NCI-H2029 (cell line): ENCODE data around the gene DPH2.

ENCODE experiments used
- DNase-seq: peaks from one replicate; lab custom pipeline; 2025; lab: John Stamatoyannopoulos, UW

DPH2 gene

DNA sequence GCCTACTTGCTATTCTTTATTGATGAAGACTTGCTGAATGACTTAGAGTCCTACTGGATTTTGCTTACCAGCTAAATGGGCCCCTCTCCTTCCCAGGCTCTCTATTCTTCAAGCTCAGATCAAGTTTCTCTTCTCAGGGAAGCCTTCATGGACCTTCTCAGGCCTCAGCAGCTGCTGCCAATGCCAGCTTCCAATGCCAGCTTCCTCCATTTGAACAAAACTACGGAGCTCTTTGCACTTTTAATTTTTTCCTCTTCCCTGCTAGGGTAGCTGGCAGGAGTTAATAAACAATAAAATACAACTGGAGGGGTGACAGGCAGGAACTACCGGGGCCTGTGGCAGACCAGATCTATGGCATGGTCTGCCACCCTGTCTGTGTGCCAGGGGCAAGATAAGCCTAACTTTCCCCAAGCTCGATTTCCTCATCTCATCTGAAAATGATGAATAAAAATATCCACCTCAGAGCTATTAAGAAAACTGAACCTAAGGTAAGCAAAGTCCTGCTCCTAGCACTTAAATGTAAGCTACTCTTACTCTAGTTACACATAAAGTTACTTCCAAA, 24.1 kb upstream of the DPH2 start:
- DNase-seq, result no peak

GRCh38 chr1:43946236-43947060, 23.4 kb upstream of the DPH2 start, which contains the start of gene IPO13:
Gene IPO13, plus strand, starts transcription at chr1:43946950. Its CDS starts 651 bp downstream, at chr1:43947601.
- DNase-seq, result peak; percentile 99

GRCh38 chr1:43947061-43947873, 22.5 kb upstream of the DPH2 start:
- DNase-seq, result no peak

- DNase-seq, result peak; percentile 15
Observed at GRCh38 chr1:43947874-43948437, 21.9 kb upstream of the DPH2 start.

DNA sequence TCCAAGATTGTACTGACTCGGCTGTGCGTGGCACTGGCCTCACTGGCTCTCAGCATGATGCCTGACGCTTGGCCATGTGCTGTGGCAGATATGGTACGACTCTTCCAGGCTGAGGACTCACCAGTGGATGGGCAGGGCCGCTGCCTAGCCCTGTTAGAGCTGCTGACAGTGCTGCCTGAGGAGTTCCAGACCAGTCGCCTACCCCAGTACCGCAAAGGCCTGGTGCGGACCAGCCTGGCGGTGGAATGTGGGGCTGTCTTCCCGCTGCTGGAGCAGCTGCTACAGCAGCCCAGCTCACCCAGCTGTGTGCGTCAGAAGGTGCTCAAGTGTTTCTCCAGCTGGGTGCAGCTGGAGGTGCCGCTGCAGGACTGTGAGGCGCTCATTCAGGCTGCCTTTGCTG, 20.1 kb upstream of the DPH2 start:
- DNase-seq, result no peak

DNA sequence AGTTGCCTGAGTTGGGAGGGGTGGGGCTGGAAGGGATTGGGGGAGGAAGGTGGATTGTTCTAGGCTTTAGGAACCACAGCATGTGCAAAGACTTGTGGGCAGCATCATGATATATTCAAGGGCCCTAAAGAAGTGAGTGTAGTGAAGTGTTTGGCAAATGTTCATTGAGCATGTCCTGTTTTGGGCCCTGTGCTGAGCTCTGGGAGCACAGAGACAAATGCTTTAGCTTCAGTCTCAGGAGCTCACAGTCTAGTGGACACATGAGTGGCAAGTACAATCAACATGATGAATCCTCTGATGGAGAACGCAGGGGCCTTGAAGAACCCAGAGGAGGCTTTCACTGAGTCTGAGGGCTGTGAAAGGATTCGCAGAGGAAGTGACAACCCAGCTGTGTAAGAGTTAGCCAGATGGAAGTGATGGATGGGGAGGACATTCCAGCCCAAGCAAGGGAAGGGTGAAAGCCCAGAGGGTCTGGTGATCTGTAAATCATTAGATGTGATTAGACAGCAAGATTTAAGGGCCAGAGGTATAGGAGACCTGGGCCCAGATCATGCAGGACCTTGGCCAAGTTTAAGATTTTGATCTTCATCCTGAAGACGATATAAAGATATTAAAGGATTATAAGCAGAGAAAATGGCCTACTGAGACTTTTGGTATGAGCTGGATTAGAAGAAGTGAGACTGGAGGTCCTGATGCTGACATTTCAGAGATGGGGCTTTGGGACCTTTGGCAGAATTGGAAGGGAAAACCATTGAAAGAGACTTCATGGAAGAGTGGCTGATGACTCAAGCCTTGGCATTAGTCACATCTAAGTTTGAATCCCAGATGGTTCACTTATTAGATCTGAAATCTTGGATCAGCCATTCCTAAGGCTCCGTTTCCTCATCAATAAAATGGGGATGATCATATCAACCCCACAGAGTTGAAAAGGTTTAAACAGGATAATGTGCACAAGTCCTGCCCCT, 18.5 kb upstream of the DPH2 start:
- no peak for DNase-seq

- DNase-seq, result peak; percentile 83
Observed at GRCh38 chr1:43952731-43953346, 17.0 kb upstream of the DPH2 start.

- peak; percentile 22 for DNase-seq
Observed at GRCh38 chr1:43953361-43953760, 16.4 kb upstream of the DPH2 start.

- no peak for DNase-seq
Observed at GRCh38 chr1:43954036-43954435, 15.8 kb upstream of the DPH2 start.

DNA sequence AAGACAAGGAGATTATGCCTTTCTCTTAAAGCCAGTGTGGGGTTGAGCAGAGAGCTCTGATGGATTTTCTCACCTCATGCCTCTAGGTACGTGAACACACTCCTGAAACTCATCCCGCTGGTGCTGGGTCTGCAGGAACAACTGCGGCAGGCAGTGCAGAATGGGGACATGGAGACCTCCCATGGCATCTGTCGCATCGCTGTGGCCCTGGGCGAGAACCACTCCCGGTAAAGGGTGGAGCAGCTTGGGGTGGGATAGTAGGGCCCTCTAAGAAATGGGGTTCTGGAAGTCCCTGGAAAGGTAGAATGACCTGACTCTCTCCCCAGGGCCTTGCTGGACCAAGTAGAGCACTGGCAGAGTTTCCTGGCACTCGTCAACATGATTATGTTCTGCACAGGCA, 13.6 kb upstream of the DPH2 start:
- no peak for DNase-seq

- no peak for DNase-seq
Observed at GRCh38 chr1:43957407-43958040, 12.3 kb upstream of the DPH2 start.

- no peak for DNase-seq
Observed at GRCh38 chr1:43958351-43959255, 11.2 kb upstream of the DPH2 start.

- no peak for DNase-seq
Observed at GRCh38 chr1:43960798-43961197, 9.0 kb upstream of the DPH2 start.

GRCh38 chr1:43961692-43962091, 8.1 kb upstream of the DPH2 start:
- no peak for DNase-seq

GRCh38 chr1:43962324-43962723, 7.5 kb upstream of the DPH2 start:
- DNase-seq, result no peak

GRCh38 chr1:43963006-43963405, 6.8 kb upstream of the DPH2 start:
- no peak for DNase-seq

GRCh38 chr1:43963890-43964289, 5.9 kb upstream of the DPH2 start:
- DNase-seq, result no peak

DNA sequence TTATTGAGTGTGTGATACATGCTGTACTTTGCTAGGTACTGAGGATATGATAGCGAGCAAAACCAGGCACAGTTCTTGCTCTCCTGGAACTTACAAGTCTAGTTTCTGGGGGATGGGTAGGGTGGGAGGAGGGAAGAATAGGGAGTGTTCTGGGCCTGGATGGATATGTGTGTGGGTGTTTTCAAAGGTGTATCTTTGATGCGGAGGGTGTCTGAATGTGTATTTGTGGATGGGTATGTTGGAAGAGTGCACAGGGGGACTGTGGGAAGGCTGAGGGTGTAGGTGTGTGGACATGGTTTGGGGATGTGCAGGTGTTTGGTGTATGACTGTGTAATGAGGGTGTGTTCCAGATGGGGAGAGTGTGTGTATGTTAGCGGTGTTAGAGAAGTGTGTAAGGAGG, 4.5 kb upstream of the DPH2 start:
- DNase-seq, result no peak

DNA sequence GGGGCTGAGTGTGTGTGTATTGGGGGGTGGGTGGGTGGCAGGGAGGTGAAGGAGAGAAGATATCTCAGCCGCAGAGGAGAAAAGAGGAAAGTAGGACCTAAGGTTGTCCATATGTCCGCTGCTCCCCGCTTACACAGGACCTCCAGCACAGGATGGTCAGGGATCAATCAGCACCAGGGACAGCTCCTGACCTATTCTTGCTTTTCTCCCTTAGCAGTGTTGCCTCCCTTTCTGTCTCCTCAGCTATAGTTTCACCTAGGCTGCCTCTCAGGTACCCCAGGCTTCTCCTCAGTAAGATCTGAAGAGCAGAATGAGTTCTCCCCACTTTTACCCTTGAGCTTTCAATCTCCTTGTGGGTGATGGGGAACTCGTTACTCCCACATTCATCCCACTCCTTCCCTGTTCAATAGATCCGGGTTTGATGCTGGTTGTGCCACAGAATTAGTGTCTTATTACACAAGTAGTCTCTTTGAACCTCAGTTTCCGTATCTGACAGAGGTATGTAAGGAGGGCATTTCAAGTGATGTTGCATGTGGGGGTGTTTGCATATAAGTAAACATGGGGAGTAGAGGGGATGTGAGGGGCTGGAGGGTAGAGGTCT, 1.4 kb upstream of the DPH2 start:
- no peak for DNase-seq
